ENCODE measurements around the gene SLC6A3.

Gene SLC6A3

GRCh38 chr5:1471997-1472963 is 27.0 kb upstream of the SLC6A3 start:
- 94 to 95% methylated on average over 27 of the region's 27 CpGs for WGBS, 2 experiments
- H3K4me3 ChIP-seq (ENCODE audit: insufficient read depth, low read depth, low read length): no peak overlapping the region
- no peaks in the 10 kb centered on the region for H3K27me3 ChIP-seq (ENCODE audit: control insufficient read depth, insufficient read depth, low read length, poor library complexity, severe bottlenecking)
- no peaks in the 10 kb centered on the region for H3K9me3 ChIP-seq (ENCODE audit: control insufficient read depth, low read length)
- H3K36me3 ChIP-seq (ENCODE audit: control insufficient read depth, insufficient read depth, low read length): peaks cover 9% of the 10 kb centered on the region
- no peak overlapping the region for H3K27ac ChIP-seq (ENCODE audit: insufficient read depth, low read depth, low read length, poor library complexity, severe bottlenecking)
- no peaks in the 10 kb centered on the region for H3K4me1 ChIP-seq (ENCODE audit: control insufficient read depth, insufficient read depth, low read length)

GRCh38 chr5:1471240-1471853 is 26.1 kb upstream of the SLC6A3 start:
- Histone ChIP-seq H3K27me3 (ENCODE audit: control insufficient read depth, insufficient read depth, low read length, poor library complexity, severe bottlenecking) (no peaks in the 10 kb centered on the region), H3K4me3 (ENCODE audit: insufficient read depth, low read depth, low read length) (no peak overlapping the region), H3K4me1 (ENCODE audit: control insufficient read depth, insufficient read depth, low read length) (no peaks in the 10 kb centered on the region), H3K27ac (ENCODE audit: insufficient read depth, low read depth, low read length, poor library complexity, severe bottlenecking) (no peak overlapping the region), H3K36me3 (ENCODE audit: control insufficient read depth, insufficient read depth, low read length) (peaks cover 11% of the 10 kb centered on the region), H3K9me3 (ENCODE audit: control insufficient read depth, low read length) (no peaks in the 10 kb centered on the region)
- 91 to 97% methylated on average over 8 of the region's 8 CpGs for WGBS, 2 experiments

DNA sequence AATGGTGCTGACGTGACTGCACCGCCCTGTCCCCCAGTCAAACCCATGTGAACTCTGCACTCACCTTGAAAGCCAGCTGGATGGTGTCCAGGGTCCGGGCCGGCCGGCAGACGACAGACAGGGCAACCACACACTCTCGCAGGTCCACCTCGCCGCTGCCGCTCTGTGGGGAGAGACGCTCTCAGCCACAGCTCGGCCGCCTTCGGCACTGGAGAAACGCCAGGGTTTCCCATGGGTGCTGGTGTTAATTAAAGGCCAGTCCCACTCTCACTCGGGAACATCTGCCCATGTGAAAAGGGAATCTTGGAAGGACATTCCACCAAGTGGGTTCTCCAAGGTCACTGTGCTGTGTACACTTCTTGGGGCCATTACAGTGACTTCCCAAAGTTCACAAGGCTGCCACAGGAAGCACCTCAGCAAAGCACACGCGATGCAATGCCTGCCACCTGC is 25.5 kb upstream of the SLC6A3 start:
- no peaks in the 10 kb centered on the region for H3K9me3 ChIP-seq (ENCODE audit: control insufficient read depth, low read length)
- no peak overlapping the region for H3K4me3 ChIP-seq (ENCODE audit: insufficient read depth, low read depth, low read length)
- H3K27me3 ChIP-seq (ENCODE audit: control insufficient read depth, insufficient read depth, low read length, poor library complexity, severe bottlenecking): no peaks in the 10 kb centered on the region
- 90 to 92% methylated on average over 18 of the region's 18 CpGs for WGBS, 2 experiments
- H3K36me3 ChIP-seq (ENCODE audit: control insufficient read depth, insufficient read depth, low read length): peaks cover 11% of the 10 kb centered on the region
- H3K27ac ChIP-seq (ENCODE audit: insufficient read depth, low read depth, low read length, poor library complexity, severe bottlenecking): no peak overlapping the region
- no peaks in the 10 kb centered on the region for H3K4me1 ChIP-seq (ENCODE audit: control insufficient read depth, insufficient read depth, low read length)

DNA sequence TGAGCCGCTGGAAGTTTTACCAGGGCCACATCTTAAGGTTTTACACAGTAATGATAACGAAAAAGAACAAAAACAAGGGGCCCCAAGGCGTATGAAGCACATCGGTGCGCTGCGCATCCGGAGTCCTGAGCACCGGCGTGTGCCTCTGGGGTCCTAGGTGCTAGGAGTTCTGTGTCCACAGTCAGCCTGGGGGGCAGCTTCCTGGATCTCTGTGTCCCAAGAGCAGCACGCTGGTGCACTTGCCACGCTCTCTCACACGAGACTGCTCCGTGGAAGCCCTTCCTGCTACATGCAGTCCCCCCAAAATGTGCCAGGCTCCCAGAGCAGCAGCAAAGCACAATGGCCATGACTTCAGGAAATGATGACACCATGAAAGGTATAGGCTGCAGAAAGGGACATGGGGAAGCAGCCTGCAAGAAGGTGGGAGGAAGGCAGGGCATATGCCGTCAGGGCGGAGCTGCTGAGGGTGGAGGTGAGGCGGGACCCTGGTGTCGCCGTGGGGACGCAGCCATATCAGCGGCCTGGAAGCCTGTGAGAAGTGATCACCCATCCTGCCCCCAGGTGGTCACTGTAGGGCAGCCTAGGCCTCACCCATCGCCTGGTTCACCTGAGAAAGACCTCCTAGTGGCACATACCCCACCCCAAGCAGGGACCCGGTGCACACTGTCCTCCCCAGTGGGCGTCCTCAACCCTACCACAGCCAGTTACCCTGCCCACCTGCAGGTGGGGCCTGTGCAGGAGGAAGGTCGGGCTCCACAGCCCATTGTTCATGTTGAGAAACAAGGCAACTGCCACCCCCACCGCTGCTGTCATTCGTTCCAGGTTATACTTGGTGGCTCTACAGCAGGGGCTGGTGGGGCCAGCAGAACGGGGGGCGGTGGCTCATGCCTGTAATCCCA is 23.6 kb upstream of the SLC6A3 start:
- Histone ChIP-seq H3K4me3 (ENCODE audit: insufficient read depth, low read depth, low read length) (no peak overlapping the region), H3K4me1 (ENCODE audit: control insufficient read depth, insufficient read depth, low read length) (no peaks in the 10 kb centered on the region), H3K27me3 (ENCODE audit: control insufficient read depth, insufficient read depth, low read length, poor library complexity, severe bottlenecking) (no peaks in the 10 kb centered on the region), H3K36me3 (ENCODE audit: control insufficient read depth, insufficient read depth, low read length) (peaks cover 19% of the 10 kb centered on the region), H3K27ac (ENCODE audit: insufficient read depth, low read depth, low read length, poor library complexity, severe bottlenecking) (no peak overlapping the region), H3K9me3 (ENCODE audit: control insufficient read depth, low read length) (no peaks in the 10 kb centered on the region)
- 93 to 95% methylated on average over 28 of the region's 28 CpGs for WGBS, 2 experiments

DNA sequence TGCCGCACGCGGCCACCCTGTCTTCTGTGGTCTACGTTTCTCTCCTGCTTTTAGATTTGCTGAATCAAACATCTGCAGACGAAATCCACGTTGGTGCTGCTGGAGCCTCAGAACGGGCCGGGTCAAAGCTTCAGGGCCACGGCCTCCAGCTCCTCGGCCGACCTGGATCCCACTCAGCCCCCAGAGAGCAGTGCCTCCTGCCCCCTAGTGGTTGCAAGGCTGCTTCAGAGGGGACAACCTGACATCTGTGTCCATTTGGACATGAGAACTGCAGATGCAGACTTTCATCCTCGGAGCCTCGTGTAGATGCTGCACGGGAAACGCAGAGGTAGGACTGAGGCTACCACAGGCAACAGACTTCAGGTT is 23.0 kb upstream of the SLC6A3 start:
- no peaks in the 10 kb centered on the region for H3K4me1 ChIP-seq (ENCODE audit: control insufficient read depth, insufficient read depth, low read length)
- H3K36me3 ChIP-seq (ENCODE audit: control insufficient read depth, insufficient read depth, low read length): peaks cover 19% of the 10 kb centered on the region
- no peaks in the 10 kb centered on the region for H3K27me3 ChIP-seq (ENCODE audit: control insufficient read depth, insufficient read depth, low read length, poor library complexity, severe bottlenecking)
- no peak overlapping the region for H3K4me3 ChIP-seq (ENCODE audit: insufficient read depth, low read depth, low read length)
- 86% methylated on average over 15 of the region's 15 CpGs for WGBS, 2 experiments
- H3K27ac ChIP-seq (ENCODE audit: insufficient read depth, low read depth, low read length, poor library complexity, severe bottlenecking): no peak overlapping the region
- H3K9me3 ChIP-seq (ENCODE audit: control insufficient read depth, low read length): no peaks in the 10 kb centered on the region

GRCh38 chr5:1467341-1468246 is 22.4 kb upstream of the SLC6A3 start:
- H3K27ac ChIP-seq (ENCODE audit: insufficient read depth, low read depth, low read length, poor library complexity, severe bottlenecking): no peak overlapping the region
- no peaks in the 10 kb centered on the region for H3K4me1 ChIP-seq (ENCODE audit: control insufficient read depth, insufficient read depth, low read length)
- H3K27me3 ChIP-seq (ENCODE audit: control insufficient read depth, insufficient read depth, low read length, poor library complexity, severe bottlenecking): no peaks in the 10 kb centered on the region
- no peaks in the 10 kb centered on the region for H3K9me3 ChIP-seq (ENCODE audit: control insufficient read depth, low read length)
- H3K4me3 ChIP-seq (ENCODE audit: insufficient read depth, low read depth, low read length): no peak overlapping the region
- H3K36me3 ChIP-seq (ENCODE audit: control insufficient read depth, insufficient read depth, low read length): peaks cover 19% of the 10 kb centered on the region
- 94 to 95% methylated on average over 51 of the region's 51 CpGs for WGBS, 2 experiments

DNA sequence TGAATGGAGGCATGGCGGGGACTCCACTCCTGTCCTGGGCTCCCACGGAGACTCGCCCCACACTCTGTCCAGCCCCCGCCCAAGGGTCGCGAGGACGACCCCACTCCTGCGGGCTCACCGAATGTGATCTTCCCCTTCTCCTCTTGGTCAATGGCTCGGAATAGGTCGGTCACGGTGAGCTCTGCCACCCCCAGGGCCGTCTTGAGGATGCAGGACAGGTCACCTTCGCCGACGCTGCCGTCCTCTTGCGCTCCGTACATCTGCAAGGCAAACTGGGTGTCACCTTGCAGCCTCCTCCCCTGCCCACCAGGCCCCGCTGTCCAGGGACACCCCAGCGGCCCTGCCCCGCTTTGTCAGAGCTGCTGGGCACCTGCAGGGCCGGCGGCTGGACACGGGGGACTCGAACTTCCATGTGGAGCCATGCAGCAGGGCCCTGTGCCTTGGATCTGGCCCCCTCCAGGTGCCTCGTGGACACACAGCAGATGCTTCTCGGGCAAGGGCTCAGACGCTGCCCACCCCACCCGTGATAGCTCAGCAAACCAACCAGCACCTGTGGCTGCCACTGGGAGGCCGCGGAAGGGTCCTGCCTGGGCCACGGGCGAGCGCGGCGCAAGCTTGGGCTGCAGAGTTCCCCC is 21.5 kb upstream of the SLC6A3 start:
- peaks cover 19% of the 10 kb centered on the region for H3K36me3 ChIP-seq (ENCODE audit: control insufficient read depth, insufficient read depth, low read length)
- no peaks in the 10 kb centered on the region for H3K9me3 ChIP-seq (ENCODE audit: control insufficient read depth, low read length)
- H3K4me3 ChIP-seq (ENCODE audit: insufficient read depth, low read depth, low read length): no peak overlapping the region
- no peaks in the 10 kb centered on the region for H3K4me1 ChIP-seq (ENCODE audit: control insufficient read depth, insufficient read depth, low read length)
- H3K27ac ChIP-seq (ENCODE audit: insufficient read depth, low read depth, low read length, poor library complexity, severe bottlenecking): no peak overlapping the region
- 94 to 96% methylated on average over 37 of the region's 37 CpGs for WGBS, 2 experiments
- H3K27me3 ChIP-seq (ENCODE audit: control insufficient read depth, insufficient read depth, low read length, poor library complexity, severe bottlenecking): no peaks in the 10 kb centered on the region

- peaks cover 19% of the 10 kb centered on the region for H3K36me3 ChIP-seq (ENCODE audit: control insufficient read depth, insufficient read depth, low read length)
- WGBS, 2 experiments: 97% methylated on average over 30 of the region's 30 CpGs
- H3K4me3 ChIP-seq (ENCODE audit: insufficient read depth, low read depth, low read length): no peak overlapping the region
- no peaks in the 10 kb centered on the region for H3K4me1 ChIP-seq (ENCODE audit: control insufficient read depth, insufficient read depth, low read length)
- no peaks in the 10 kb centered on the region for H3K27me3 ChIP-seq (ENCODE audit: control insufficient read depth, insufficient read depth, low read length, poor library complexity, severe bottlenecking)
- H3K27ac ChIP-seq (ENCODE audit: insufficient read depth, low read depth, low read length, poor library complexity, severe bottlenecking): no peak overlapping the region
- no peaks in the 10 kb centered on the region for H3K9me3 ChIP-seq (ENCODE audit: control insufficient read depth, low read length)
These were observed 20.8 kb upstream of the SLC6A3 start for GRCh38 chr5:1465966-1466471.

DNA sequence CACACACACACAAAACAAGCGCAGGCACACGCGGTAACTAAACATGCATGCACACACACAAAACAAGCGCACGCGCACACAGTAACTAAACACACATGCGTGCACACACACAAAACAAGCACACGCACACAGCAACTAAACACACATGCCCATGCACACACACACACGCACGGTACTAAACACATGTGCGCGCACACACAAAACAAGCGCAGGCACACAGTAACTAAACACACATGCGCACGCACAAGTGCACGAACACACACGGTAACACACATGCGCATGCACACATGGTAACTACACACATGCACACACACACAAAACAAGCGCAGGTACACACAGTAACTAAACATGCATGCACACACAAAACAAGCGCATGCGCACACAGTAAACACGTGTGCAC is 19.9 kb upstream of the SLC6A3 start:
- Histone ChIP-seq H3K4me1 (ENCODE audit: control insufficient read depth, insufficient read depth, low read length) (no peaks in the 10 kb centered on the region), H3K27me3 (ENCODE audit: control insufficient read depth, insufficient read depth, low read length, poor library complexity, severe bottlenecking) (no peaks in the 10 kb centered on the region), H3K9me3 (ENCODE audit: control insufficient read depth, low read length) (no peaks in the 10 kb centered on the region), H3K4me3 (ENCODE audit: insufficient read depth, low read depth, low read length) (no peak overlapping the region), H3K36me3 (ENCODE audit: control insufficient read depth, insufficient read depth, low read length) (peaks cover 25% of the 10 kb centered on the region), H3K27ac (ENCODE audit: insufficient read depth, low read depth, low read length, poor library complexity, severe bottlenecking) (no peak overlapping the region)
- 93 to 96% methylated on average over 22 of the region's 22 CpGs for WGBS, 2 experiments

All from ectodermal cell (in vitro differentiated cells).